Activated CD4-positive, alpha-beta T cell treated with anti-CD3 and anti-CD28 coated beads for 4 hours (primary cell): ENCODE results near the gene NOC4L.
"Not testable (repeated sequence)": the region's sequence is repeated elsewhere in the genome, so short reads cannot be mapped to it uniquely, and the experiment has no call there.

Experiments used
- DNase-seq, 2 donors: peaks; one replicate each; pipeline ENCODE4 v3.0.0-alpha.2; 2020

The NOC4L gene

GRCh38 chr12:132144810-132145168 is 532 bp downstream of the NOC4L start:
- DNase-seq, result no peak

- no peak for DNase-seq
Measured at GRCh38 chr12:132145334-132145733, 1.1 kb downstream of the NOC4L start.

DNA sequence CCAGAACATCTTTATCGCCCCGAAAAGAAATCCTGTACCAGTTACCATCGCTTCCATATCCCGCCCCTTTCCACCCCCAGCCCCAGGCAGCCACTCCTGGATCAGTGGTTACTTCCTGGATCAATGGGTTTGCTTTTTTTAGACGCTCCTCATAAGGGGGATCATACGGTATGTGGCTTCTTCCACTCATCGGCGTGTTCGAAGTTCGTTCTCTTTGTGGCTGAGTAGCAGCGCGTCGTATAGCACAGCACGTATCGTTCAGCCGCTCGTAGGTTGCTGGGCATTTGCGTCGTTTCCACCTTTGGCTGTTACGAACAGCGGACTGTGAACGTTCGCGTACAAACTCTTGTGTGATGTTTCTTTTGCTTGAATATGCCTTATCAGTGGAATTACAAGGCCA is 1.8 kb downstream of the NOC4L start:
- DNase-seq, result no peak

- DNase-seq, result no peak
Measured at GRCh38 chr12:132146772-132147422, 2.6 kb downstream of the NOC4L start.

DNA sequence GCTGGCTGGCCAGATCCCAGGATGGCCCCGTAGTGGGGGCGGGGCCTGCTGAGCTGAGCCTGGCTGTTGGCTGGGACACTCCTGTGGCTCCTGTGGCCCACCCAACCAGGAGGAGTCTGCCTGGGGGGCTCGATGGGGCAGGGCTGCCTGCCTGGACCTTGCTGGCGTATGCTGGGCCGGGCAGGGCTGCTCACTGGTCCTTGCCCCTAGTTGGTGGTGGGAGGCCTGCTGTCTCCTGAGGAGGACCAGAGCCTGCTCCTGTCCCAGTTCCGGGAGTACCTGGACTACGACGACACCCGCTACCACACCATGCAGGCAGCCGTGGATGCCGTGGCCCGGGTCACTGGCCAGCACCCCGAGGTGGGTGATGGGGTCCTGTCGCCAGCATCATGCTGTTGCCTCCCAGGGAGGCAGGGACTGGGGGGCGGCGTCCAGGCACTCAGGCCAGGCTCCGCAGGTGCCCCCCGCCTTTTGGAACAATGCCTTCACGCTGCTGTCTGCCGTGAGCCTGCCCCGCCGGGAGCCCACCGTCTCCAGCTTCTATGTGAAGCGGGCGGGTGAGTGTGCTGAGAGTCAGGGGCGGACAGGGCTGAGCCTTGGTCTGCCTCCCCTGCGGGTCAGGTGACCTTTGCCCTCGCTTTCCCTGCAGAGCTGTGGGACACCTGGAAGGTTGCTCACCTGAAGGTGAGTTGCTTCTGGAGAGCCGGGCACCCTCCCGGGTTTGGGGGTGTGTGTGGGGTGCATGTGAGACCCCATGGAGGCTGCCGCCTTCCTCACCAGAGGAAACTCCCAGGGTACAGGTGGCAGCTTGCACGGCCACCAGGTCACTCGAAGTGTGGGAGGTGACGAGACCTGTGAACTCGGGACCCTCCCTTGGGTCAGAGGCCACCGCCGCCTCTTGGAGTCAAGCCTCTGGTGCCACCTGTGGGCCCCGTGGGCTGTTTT is 3.4 kb downstream of the NOC4L start:
- DNase-seq, result no peak

- DNase-seq, result no peak
Measured at GRCh38 chr12:132148368-132149045, 4.2 kb downstream of the NOC4L start.

- DNase-seq, result not testable (repeated sequence)
Measured at GRCh38 chr12:132149526-132149925, 5.3 kb downstream of the NOC4L start.

GRCh38 chr12:132150780-132151144 is 6.5 kb downstream of the NOC4L start:
- DNase-seq, result no peak

- DNase-seq, result no peak
Measured at GRCh38 chr12:132151145-132151765, 7.0 kb downstream of the NOC4L start.

GRCh38 chr12:132151766-132152410 is 7.6 kb downstream of the NOC4L start:
- DNase-seq, result no peak

DNA sequence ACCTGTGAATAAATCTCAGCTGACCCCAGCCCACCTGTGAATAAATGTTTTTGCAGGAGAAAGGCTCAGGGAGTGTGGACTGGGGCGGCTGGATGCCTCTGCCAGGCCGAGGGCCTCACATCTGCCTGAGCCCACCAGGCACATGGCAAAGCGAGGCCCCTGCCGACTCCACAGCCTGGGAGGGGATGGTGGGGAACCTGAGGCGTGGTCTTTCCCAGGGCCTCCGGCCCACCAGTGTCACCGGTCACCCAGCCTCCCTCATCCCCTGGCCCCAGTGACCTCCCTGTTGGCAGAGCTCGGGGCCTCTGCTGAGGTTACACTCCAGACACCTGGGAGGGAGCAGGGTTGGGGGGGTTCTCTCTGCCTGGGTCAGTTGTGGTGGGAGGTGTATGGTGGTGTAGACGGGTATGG is 8.2 kb downstream of the NOC4L start:
- no peak for DNase-seq

- no peak for DNase-seq
Measured at GRCh38 chr12:132152953-132153352, 8.7 kb downstream of the NOC4L start.

GRCh38 chr12:132153501-132154340 is 9.5 kb downstream of the NOC4L start:
- DNase-seq, result peak; percentile 61 to 67

- no peak for DNase-seq
Measured at GRCh38 chr12:132154341-132154761, 10.1 kb downstream of the NOC4L start.

GRCh38 chr12:132154941-132155770 is 10.9 kb downstream of the NOC4L start:
- no peak for DNase-seq

GRCh38 chr12:132155771-132156572 is 11.7 kb downstream of the NOC4L start:
- no peak for DNase-seq

- DNase-seq, result no peak
Measured at GRCh38 chr12:132156573-132157325, 12.5 kb downstream of the NOC4L start.

GRCh38 chr12:132157733-132158409 is 13.6 kb downstream of the NOC4L start:
- no peak for DNase-seq
